OCI-LY3 (cell line): ENCODE data around the gene GEN1.

ENCODE experiments used
- H2AFZ ChIP-seq: fragments of 200-600, 300-600 bp; shearing (Covaris generic); 2 replicates; pipeline ENCODE4 v1.6.0; 2014; ENCODE audit warnings: antibody characterized with exemption, low read depth, low read length
- H3K27ac ChIP-seq: fragments of 200-600, 300-600 bp; sonication (generic); 2 replicates; pipeline ENCODE4 v1.5.1; 2014; ENCODE audit warnings: mild to moderate bottlenecking, low read length, moderate library complexity, mixed read lengths
- H3K27me3 ChIP-seq: fragments of 200-600, 300-600 bp; sonication (generic); 2 replicates; pipeline ENCODE4 v1.6.1; 2014; ENCODE audit warnings: low read depth, low read length, mixed read lengths
- H3K36me3 ChIP-seq: fragments of 200-600, 300-600 bp; sonication (generic); replicated peaks from 2 replicates; pipeline ENCODE3; 2014; ENCODE audit warnings: low read depth, low read length, mixed read lengths
- H3K4me1 ChIP-seq: fragments of 300-600, 200-600 bp; sonication (generic); 2 replicates; pipeline ENCODE4 v1.6.1; 2014; ENCODE audit warnings: low read length, mixed read lengths
- H3K4me2 ChIP-seq: fragments of 200-600, 300-600 bp; sonication (generic); 2 replicates; pipeline ENCODE4 v1.6.1; 2014; ENCODE audit warnings: low read length, mixed read lengths
- H3K4me3 ChIP-seq: fragments of 300-600, 200-600 bp; sonication (generic); 2 replicates; pipeline ENCODE4 v1.5.1; 2014; ENCODE audit warnings: antibody characterized with exemption, mild to moderate bottlenecking, low read length, moderate library complexity
- H3K79me2 ChIP-seq: fragments of 300-600, 200-600 bp; shearing (Covaris generic); 2 replicates; pipeline ENCODE4 v1.6.1; 2014; ENCODE audit warnings: mild to moderate bottlenecking, low read length, mixed read lengths
- H3K9ac ChIP-seq: fragments of 300-600, 200-600 bp; shearing (Covaris generic); 2 replicates; pipeline ENCODE4 v1.6.0; 2014; ENCODE audit warnings: mild to moderate bottlenecking, low read length, moderate library complexity
- H3K9me3 ChIP-seq: fragments of 200-600, 300-600 bp; shearing (Covaris generic); 2 replicates; pipeline ENCODE4 v1.6.1; 2014; ENCODE audit warnings: low read length, mixed read lengths; ENCODE audit not compliant: insufficient read depth
- H4K20me1 ChIP-seq: fragments of 200-600, 300-600 bp; sonication (generic); 2 replicates; pipeline ENCODE4 v1.6.1; 2016; ENCODE audit warnings: low read length, mixed read lengths; ENCODE audit not compliant: insufficient read depth
- EZH2phosphoT487 ChIP-seq: fragments of 200-600 bp; shearing (Covaris generic); IDR thresholded peaks from 2 replicates; pipeline ENCODE4 v1.6.1; 2018; ENCODE audit warnings: antibody characterized with exemption, mixed run types, low read depth
- TF ChIP-seq, protein P1 (sequence below): fragments of 200-600, 300-600 bp; sonication (generic); IDR thresholded peaks from 2 replicates; pipeline ENCODE4 v1.5.1; 2014; ENCODE audit warnings: antibody characterized with exemption, low read length, low read depth

The GEN1 gene

GRCh38 chr2:17814601-17815000 lies 60.7 kb downstream of the GEN1 start:
- Histone ChIP-seq H3K27me3 (no peaks in the 10 kb centered on the region), H3K9me3 (no peaks in the 10 kb centered on the region), H3K9ac (peak overlapping the region; percentile 66), H2AFZ (no peak overlapping the region), H3K27ac (peak overlapping the region; percentile 96), H3K4me1 (peaks cover 77% of the 10 kb centered on the region), H3K36me3 (no peaks in the 10 kb centered on the region), H3K4me3 (peak overlapping the region; percentile 51), H4K20me1 (no peaks in the 10 kb centered on the region), H3K79me2 (no peaks in the 10 kb centered on the region), H3K4me2 (peak overlapping the region; percentile 77)
- TF ChIP-seq EZH2phosphoT487 = no peak
- TF ChIP-seq, protein P1, sequence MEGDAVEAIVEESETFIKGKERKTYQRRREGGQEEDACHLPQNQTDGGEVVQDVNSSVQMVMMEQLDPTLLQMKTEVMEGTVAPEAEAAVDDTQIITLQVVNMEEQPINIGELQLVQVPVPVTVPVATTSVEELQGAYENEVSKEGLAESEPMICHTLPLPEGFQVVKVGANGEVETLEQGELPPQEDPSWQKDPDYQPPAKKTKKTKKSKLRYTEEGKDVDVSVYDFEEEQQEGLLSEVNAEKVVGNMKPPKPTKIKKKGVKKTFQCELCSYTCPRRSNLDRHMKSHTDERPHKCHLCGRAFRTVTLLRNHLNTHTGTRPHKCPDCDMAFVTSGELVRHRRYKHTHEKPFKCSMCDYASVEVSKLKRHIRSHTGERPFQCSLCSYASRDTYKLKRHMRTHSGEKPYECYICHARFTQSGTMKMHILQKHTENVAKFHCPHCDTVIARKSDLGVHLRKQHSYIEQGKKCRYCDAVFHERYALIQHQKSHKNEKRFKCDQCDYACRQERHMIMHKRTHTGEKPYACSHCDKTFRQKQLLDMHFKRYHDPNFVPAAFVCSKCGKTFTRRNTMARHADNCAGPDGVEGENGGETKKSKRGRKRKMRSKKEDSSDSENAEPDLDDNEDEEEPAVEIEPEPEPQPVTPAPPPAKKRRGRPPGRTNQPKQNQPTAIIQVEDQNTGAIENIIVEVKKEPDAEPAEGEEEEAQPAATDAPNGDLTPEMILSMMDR = no peak

GRCh38 chr2:17815468-17816184 lies 61.7 kb downstream of the GEN1 start:
- Histone ChIP-seq H3K79me2 (no peaks in the 10 kb centered on the region), H3K36me3 (no peaks in the 10 kb centered on the region), H3K4me2 (peak overlapping the region; percentile 77), H3K9ac (peak overlapping the region; percentile 66), H2AFZ (no peak overlapping the region), H4K20me1 (no peaks in the 10 kb centered on the region), H3K27me3 (no peaks in the 10 kb centered on the region), H3K4me3 (peak overlapping the region; percentile 38), H3K9me3 (no peaks in the 10 kb centered on the region), H3K27ac (peak overlapping the region; percentile 96), H3K4me1 (peaks cover 77% of the 10 kb centered on the region)
- TF ChIP-seq EZH2phosphoT487 = no peak
- TF ChIP-seq, protein P1 = no peak

DNA sequence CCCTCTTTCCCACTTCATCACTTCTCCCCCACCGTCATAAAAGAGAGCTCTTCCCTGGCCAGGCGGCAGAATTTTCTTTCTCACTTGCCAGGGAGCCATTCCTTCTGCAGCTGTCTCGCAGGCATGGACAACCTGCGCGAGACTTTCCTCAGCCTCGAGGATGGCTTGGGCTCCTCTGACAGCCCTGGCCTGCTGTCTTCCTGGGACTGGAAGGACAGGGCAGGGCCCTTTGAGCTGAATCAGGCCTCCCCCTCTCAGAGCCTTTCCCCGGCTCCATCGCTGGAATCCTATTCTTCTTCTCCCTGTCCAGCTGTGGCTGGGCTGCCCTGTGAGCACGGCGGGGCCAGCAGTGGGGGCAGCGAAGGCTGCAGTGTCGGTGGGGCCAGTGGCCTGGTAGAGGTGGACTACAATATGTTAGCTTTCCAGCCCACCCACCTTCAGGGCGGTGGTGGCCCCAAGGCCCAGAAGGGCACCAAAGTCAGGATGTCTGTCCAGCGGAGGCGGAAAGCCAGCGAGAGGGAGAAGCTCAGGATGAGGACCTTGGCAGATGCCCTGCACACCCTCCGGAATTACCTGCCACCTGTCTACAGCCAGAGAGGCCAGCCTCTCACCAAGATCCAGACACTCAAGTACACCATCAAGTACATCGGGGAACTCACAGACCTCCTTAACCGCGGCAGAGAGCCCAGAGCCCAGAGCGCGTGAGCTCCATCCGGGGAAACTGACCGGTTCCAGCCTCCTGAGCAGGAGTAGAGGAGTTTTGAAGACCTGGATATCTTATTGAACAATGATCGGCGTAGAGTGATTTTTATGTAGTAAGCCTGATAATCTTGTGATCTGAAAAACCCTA lies 62.7 kb downstream of the GEN1 start, which contains the start of gene MSGN1:
TSS of gene MSGN1 (plus strand) at position 65 of the 850 bp plus-strand sequence. CDS start at position 124, 59 bp downstream.
- H3K9me3 ChIP-seq = no peaks in the 10 kb centered on the region
- H3K4me3 ChIP-seq = peak within 1 kb of the TSS; percentile 38
- no peaks in the 10 kb centered on the region for H3K27me3 ChIP-seq
- peak within 1 kb of the TSS; percentile 66 for H3K9ac ChIP-seq
- peaks cover 80% of the 10 kb centered on the region for H3K4me1 ChIP-seq
- TF ChIP-seq, protein P1 = no peak
- no peak for TF ChIP-seq EZH2phosphoT487
- H2AFZ ChIP-seq = no peak within 1 kb of the TSS
- peak within 1 kb of the TSS; percentile 77 for H3K4me2 ChIP-seq
- H3K27ac ChIP-seq = peak within 1 kb of the TSS; percentile 96
- no peaks in the 10 kb centered on the region for H3K79me2 ChIP-seq
- no peaks in the 10 kb centered on the region for H3K36me3 ChIP-seq
- H4K20me1 ChIP-seq = no peaks in the 10 kb centered on the region
